Stimulated activated CD8-positive, alpha-beta memory T cell treated with anti-CD3 and anti-CD28 coated beads, Interleukin-12 subunit alpha, Interleukin-12 subunit beta, amount 100 ng/mL, for 24 hours (primary cell): ENCODE measurements around the gene MAP3K3.

ENCODE experiments used
- DNase-seq: peaks from one replicate; pipeline ENCODE4 v3.0.0-alpha.2; 2020; ENCODE audit errors: extremely low read depth

Gene MAP3K3

DNA sequence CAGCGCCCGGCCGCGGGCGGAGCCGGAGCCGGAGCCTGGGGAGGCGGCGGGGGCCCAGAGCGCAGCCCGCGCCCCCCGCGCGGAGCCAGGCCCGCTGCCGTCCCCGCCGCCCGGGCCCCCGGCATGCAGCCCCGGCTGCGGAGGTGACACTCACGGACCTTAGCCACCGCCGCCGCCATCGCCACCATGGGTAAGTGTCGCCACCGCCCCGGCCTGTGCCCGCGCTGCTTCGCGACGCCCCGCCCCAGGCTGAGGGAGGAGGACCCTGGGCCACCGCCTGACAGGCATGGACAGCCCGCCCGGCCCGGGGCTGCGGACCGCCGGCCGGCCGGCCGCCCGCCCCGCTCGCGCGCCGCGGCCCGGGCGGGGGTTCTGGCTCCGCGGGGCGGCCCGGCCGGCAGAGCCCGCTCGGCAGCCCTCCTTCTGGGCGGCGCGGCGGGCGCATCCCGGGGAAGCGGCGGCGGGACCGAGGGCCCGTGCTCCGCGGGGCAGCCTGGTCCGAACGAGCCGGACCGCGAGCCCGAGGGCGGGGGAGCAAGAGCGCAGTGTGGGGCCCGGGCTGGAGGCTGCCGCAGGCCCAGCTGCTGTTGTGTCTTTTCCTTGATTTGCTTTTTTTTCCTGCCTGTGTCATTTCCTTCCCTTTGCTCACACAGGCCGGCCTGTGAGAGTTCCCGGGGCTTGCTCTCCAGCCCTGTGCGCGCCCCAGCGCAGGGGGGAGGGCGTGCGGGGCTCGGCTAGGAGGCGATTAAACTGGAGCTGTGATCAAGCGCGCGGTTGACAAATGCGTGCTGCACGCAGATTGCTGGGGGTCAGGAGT, 565 bp downstream of the MAP3K3 start:
- peak; percentile 30 for DNase-seq

DNA sequence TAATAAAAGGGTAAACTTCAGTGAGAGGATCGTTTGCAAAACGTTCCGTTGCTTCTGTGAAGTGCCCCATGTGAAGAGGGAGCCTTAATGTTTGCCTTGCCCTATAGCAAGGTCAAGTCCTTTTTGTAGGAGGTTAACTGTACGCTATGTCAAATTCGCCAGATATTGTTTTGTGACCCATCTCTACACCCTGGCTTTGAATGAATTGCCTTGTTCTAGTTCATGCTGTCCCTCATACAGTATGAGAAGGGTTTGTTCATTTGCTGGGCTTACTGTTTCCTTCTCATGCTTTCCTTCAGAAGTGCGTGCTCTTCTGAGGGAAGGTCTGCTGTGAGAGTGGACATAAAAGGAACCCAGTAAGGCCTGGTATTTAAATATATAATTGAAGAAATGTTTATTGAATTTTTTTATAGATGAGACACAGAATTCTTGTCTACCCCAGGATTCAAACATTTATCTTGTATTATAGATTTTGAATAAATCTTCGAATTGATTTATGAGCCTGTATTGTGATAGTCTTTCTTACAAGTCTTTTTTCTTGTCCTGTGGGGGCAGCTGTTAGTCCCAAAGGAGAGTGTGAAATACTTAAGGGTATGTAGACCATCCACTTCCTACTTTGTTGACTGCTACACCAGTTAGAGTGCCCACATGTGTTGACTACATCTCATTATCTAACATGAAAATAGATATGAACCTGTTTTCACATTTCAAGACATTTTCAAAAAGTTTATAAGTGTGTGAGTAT, 1.7 kb downstream of the MAP3K3 start:
- no peak for DNase-seq

DNA sequence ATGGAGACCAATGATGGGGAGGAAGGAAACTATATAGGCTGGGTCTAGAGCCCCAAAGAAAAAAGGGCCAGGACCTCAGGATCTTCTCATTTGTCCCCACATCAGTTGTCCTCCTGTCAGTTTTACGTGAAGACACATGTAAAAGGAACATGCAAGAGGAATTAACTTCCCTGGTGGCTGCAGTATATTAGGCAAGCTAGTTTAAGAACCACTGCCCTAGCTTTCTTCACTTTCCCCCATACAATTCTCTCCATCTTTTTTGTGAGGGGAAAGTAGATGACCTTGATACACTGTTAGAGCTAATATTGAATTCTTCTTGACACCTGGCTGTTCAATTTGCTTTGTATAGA, 2.3 kb downstream of the MAP3K3 start:
- no peak for DNase-seq

DNA sequence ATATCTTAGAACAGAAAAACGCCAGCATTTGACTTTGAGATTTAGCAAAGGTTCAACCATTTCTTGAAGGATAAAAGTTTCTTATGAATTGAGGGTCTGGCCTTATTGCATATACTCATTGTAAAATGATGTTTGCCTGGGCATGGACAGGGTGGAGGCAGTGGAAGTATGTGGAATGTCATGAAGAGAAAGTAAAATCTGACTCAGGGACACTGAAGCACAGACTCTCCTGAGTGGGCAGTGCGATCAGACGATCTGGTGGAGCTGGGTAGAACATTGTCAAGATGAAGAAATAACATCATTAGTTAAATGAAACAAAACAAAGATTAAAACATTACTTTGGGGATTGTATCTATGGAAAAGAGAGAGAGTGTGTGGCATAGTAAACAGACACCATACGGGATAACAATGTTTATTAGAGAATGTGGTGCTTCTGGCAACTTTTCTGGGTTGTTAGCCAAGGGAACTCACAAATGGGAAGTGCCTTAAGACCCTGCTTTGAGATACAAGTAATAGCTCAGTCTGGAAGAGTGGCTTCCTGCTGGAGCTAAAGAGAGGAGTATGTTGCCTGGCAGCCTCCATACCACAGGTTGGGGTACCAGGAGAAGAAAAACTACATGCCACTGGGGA, 4.4 kb downstream of the MAP3K3 start:
- DNase-seq: no peak

DNA sequence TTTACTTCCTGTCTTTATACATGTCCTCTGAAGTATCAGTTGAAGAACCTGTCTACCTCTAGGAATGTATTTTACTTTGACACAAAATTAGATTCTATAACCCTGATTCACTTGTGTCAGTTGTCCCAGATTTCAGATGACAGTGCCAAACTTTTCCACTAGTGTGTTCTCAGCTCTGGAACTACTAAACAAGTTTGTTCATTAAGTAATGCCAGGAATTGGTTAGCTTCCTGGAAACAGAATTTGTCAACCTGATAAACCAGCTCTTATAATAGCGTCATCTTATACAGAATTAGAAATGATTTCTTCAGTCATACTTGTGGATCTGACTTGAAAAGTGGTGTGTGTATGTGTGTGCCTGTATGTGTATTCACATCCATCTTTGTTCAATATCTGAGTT, 7.4 kb downstream of the MAP3K3 start:
- no peak for DNase-seq

DNA sequence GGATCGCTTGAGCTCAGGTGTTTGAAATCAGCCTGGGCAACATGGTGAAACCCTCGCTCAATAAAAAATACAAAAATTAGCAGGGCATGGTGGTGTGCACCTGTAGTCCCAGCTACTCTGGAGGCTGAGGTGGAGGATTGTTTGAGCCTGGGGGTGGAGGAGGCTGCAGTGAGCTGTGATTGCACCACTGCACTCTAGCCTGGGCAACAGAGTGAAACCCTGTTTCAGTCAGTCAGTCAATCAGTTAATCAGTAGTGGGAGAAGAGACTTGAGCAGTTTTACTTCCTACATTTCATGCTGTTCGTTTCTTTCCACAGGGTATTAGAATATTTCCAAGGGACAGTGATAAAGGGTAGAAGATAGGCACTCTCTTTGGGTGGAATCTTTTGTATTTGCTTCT, 8.8 kb downstream of the MAP3K3 start:
- DNase-seq: no peak

DNA sequence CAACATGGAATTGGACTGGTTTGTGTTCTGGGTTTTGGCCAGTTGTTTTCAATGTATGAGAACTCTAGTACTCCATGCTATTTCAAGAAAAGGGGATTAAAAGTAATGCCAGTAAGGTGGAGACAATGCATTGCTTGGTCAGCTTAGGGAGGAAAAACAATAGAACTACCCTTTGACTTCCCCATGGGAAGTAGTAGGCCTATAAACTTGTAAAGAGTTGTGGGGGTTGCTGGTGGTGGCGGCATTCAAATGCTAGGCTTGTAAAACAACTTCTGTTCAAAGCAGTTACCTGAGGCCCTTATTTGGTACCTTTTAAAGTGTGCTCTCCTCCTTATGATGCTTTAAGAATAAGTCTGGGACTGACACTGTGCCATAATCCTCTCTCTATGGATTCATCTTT, 9.4 kb downstream of the MAP3K3 start:
- DNase-seq: no peak

DNA sequence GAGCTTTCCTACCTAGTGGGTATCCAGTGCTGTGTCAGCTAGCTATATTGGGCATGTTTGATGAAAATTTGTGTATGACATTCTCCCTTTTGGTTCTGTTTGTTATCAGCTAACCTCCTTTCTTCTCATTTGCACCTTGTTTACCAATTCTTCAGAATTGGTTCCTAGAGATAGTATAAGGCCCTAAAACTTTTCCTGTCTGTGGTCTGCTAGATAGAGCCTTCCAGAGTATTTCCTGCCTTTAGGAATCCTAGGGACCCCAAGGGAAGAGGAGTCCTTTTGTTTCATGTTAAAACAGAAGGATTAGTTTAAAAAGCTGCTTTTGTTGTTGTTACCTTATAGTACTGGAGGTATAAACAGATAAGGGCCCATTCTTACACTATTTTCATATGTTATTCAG, 11.5 kb downstream of the MAP3K3 start:
- no peak for DNase-seq

DNA sequence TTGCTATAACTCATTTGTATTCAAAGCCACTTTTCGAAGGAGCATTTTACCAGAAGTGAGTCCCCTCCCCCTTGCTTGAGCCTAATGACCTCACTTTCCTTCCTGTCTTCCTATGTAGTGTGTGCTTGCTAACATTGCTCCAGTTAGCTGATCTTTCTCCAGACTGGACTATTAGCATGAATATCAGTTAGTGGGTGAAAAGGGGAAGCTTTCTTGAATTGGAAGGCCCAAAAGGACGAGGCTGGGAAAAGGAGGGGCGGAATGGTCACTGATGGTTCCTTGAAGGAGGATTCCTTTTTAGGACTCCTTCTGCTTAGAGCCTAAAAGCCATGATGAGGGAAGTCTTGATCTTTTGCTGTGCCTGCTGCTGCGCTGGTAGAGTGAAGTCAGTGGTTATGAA, 11.9 kb downstream of the MAP3K3 start:
- no peak for DNase-seq

DNA sequence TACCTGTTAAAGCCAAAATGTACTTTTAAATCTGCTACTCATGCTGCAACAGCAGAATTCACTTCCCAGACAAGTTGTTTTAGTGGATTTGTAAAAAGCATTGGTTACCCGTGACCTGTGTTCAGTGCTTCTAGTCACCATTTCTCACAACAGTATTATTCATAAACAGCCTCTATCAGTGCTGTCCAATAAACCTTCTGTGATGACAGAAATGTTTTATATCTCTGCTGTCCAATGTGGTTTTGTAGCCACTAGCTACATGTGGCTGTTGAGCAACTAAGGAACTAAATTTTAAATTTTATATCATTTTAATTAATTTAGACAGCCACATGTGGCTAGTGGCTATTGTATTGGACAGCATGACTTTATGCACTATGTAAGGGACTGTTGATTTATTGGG, 12.6 kb downstream of the MAP3K3 start:
- DNase-seq: no peak

DNA sequence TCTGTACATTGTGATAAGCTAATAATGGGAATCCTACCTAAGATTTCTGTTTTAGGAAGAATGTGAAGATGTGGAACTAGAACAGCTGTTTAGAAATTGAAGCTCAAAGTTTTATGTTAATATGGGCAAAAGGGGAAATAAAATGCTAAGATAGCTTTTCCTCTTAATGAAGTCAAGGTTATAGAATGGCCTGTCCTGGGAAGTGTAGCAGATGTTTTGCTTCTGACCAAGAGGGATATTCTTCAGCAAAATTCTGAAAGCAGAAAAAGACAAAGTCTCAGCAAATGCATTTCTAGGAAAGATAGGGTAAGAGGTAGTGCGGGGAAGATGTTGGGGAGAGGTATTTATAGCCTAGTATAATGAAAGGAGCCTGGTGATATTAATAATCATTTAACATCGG, 13.1 kb downstream of the MAP3K3 start:
- DNase-seq: no peak

DNA sequence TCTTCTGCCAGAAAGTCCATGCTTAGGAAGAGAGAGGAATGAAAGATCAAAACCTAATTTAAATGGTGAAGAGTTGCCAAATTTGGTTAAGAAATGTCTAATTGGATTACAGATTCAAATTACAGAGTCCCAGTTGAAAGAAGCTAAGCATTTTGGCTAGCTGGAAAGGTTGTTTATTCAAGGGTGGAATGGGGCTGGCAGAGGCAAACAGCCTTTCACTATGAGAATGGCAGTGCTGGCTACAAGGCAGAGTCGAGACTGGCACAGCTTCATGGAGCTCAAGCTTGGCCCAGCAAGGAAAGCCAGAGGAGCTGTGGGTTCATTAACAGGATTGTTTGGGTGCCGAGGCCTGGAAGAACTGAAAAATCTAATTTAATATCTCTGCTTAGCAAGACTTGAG, 13.6 kb downstream of the MAP3K3 start:
- DNase-seq: no peak

DNA sequence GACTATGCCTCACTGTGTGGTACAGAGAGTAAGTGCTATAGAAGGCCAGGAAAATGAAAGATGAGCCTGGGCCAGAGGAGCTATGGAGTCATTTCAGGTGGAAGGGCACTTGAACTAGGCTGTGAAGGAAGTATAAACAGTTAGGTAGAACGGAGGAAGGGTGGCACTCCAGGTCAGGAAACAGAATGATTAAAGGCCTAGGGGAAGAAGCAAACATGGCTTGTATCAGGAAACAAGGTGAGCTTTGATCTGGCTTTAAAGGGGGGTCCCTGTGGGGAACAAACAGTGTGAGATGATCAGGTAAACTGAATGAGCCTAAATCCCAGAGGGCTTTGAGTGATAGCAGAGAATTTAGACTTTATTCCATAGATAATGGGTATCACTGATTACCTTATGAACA, 16.9 kb downstream of the MAP3K3 start:
- no peak for DNase-seq

DNA sequence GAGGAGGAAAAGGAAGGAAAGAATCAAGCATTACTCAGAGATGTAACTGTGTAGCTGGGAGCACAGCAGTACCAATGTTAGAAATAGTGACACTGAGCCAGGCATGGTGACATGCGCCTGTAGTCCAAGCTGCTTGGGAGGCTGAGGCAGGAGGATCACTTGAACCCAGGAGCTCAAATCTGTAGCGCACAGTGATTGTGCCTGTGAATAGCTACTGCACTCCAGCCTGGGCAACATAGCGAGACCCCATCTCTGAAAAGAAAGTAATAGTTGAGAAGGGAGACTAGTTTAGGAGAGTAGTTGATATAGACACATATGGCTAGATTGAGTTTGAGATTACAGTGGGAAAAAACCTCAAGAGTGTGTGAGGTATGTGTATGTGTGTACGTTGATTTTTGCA, 17.8 kb downstream of the MAP3K3 start:
- no peak for DNase-seq

DNA sequence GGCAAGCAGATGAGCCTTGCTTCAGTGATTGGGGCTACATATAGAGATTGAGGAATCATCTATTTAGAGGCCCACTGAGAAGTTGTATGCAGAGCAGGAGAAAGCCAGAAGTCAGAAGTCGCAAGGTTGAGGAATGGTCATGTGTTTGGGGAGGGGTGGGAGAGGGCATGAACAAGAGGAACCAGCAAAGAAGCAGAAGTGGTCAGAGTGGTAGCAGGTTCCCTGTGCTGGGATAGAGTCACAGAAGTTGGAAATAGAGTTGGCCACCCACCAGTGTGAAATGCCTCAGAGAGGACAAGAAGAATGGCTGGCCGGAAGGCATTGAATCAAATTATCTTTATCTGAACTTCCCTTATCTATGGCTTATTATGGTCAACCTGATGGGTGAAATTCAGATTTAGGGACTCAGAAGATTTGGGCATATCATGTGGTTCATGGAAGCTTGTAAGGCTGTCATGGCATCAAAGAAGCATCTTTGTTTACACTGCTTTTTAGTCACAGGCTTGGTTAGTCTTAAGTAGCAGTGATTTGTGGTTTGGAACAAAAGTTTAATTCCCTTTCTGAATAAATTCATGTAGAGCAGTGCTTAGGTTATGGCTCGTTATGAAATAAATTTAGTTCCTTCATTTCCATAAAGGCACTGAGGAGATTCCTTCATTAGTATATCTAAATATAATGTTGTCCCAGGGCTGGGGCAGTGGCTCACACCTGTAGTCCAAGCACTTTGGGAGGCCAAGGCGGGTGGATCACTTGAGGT, 19.7 kb downstream of the MAP3K3 start:
- DNase-seq: no peak

DNA sequence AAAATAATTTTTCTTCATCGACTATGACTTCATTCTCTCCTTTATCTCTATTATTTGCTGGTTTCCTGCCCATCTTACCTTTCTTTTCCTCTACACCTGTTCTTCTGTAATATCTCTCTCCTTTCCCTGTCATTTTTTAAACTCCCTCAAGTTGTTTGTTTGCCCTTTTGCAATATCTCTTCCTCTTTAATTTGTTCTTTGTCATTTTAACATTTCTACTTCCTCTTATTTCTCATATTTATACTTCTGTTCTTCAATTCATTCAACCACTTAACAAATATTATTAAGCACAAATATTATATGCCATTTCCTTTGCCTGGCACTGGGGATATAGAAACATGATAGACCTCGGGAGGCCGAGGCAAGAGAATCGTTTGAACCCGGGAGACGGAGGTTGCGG, 22.6 kb downstream of the MAP3K3 start:
- DNase-seq: no peak

DNA sequence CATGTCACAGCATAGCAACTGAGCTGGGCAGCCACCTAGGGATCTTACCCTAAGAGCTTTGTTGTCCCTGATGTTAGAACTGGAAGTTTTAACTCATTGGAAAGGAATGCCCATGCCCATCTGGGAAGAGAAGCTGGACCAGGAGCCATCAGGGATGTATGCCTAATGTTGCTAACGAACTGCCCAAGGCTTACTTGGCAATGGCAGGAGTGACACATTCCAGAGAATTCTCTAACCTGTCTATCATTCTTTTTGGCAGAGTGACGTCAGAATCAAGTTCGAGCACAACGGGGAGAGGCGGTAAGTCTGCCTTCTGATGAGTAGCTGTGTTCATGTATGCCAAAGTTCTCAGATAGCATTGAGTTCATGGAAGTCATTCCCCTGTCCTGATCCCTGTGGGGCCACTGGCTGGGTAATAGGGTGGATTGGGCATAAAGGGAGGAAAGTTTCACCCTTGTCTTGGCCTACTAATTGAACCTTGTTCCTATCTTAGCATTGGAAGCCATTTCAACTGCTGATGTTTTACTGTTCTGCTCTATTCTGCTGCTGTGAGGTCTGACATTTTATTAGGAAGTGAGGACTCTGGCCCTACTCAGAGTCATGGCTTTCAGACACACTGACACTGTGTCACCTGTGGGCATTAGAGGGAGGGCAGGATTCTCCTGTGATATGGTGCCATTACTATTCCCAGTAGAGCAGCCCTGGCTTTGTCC, 23.7 kb downstream of the MAP3K3 start:
- no peak for DNase-seq

DNA sequence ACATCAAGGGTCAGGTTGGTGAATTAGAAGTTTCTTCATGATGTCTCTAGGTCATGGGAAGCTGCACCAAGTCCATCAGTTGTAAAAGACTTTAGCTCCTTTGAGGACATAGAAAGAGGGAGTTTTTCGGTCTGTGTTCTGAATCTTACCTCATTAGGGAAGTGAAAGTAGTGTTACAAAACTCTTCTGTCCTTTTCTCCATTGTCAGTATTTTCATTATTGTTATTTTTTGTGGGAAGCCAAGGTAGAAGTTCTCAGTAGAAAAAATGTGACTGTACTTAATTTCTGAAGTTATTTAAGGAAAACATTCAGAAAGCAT, 24.2 kb downstream of the MAP3K3 start:
- DNase-seq: no peak

DNA sequence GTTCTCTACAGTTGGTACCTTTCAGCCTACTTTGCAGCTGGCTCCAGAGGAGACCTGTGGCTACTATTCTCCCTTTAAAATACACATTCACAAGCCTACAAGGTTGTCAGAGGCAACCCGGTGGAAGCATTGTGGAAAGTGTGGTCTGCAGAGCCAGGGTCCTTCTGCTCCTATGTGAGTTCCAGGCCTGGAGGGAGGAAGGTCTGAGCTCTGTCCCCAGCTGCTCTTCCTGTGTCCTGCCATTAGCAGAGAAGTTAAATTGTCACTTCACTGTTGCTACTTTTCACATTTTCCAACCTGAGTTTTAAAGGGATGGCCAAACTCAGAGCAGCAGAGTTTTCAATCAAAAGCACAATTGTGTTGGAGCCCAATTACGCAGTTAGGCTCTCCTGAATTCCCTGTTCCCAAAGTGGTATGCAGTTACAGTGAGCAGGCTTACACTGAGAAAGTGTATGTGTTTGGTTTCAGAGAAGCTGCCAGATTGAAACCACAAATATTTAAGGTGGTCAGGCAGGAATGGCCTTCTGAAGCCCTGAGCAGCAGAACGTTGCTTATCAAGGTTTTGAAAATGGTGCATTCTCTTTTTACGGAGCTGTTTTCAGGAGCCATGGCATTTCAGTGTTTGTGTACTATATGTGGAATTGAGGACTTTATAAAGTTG, 25.0 kb downstream of the MAP3K3 start:
- DNase-seq: no peak

DNA sequence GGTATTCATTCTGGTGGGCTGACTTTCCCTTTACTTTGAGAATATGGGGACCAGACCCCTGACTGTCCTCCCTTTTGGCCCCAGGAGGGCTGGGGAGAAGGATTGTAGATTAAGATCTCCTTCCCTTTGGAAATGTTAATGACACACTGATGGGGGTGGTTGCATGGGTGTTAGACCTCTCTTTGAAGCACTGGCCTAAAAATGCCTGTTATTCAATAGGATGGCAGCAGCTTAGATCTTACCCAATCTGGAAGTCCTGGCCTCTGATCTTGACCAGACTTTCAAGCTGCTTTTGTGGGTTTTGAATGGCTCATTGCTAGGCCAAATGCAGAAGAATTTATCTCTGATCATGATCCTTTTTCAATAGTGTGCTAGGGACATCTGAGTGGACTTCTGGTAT, 25.7 kb downstream of the MAP3K3 start:
- DNase-seq: no peak

DNA sequence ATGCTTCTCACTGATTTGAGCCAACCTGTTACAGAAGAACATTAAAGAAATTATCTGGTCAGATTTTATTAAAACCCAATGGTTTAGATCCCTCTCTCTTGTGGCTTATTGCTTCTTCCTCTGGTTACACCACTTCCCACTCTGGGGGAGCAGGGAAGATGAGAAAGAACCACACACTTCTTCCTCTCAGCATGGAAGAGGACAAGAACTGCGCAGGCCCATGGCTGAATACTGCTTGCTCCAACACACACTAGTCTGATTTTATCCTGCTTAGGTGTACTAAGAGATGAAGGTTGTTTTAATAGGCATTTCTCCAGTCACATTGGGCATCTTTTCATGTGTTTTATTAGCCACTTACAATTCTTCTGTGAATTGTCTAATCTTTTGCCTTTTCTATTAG, 27.6 kb downstream of the MAP3K3 start:
- DNase-seq: no peak
